ENCODE measurements around the gene SAT2.
"Not testable (repeated sequence)": the region's sequence is repeated elsewhere in the genome, so short reads cannot be mapped to it uniquely, and the experiment has no call there.

The SAT2 gene

GRCh38 chr17:7633093-7633492 lies 5.5 kb upstream of the SAT2 start:
- DNase-seq, result no peak

GRCh38 chr17:7632492-7632894 lies 4.9 kb upstream of the SAT2 start:
- peak; percentile 12 for DNase-seq

GRCh38 chr17:7631398-7632380 lies 4.1 kb upstream of the SAT2 start:
- DNase-seq, result no peak

- no peak for DNase-seq
These were observed 2.4 kb upstream of the SAT2 start, which contains the start of gene SHBG for GRCh38 chr17:7629939-7630571. Gene SHBG (plus strand): TSS chr17:7630135. CDS start chr17:7630173, 38 bp downstream.

- no peak for DNase-seq
These were observed 718 bp downstream of the SAT2 start for GRCh38 chr17:7626956-7627249.

- DNase-seq, result no peak
These were observed 1.3 kb downstream of the SAT2 start for GRCh38 chr17:7626307-7626706.

- not testable (repeated sequence) for DNase-seq
These were observed 1.9 kb downstream of the SAT2 start for GRCh38 chr17:7625749-7626148.

GRCh38 chr17:7623661-7624060 lies 4.0 kb downstream of the SAT2 start:
- no peak for DNase-seq

- DNase-seq, result no peak
These were observed 6.8 kb downstream of the SAT2 start for GRCh38 chr17:7620835-7621234.

- no peak for DNase-seq
These were observed 9.0 kb downstream of the SAT2 start for GRCh38 chr17:7618608-7619007.

GRCh38 chr17:7615265-7615747 lies 12.3 kb downstream of the SAT2 start:
- DNase-seq, result no peak

- DNase-seq, result peak; percentile 97
These were observed 13.0 kb downstream of the SAT2 start, which contains the start of gene FXR2 for GRCh38 chr17:7614425-7615264. Gene FXR2 (minus strand): TSS chr17:7614897. CDS start chr17:7614532, 365 bp downstream.

GRCh38 chr17:7613769-7614424 lies 13.7 kb downstream of the SAT2 start:
- DNase-seq, result no peak

- no peak for DNase-seq
These were observed 15.4 kb downstream of the SAT2 start for GRCh38 chr17:7612294-7612640.

GRCh38 chr17:7611635-7612293 lies 15.9 kb downstream of the SAT2 start:
- DNase-seq, result no peak

- DNase-seq, result no peak
These were observed 17.0 kb downstream of the SAT2 start for GRCh38 chr17:7610641-7611040.

GRCh38 chr17:7606280-7606679 lies 21.3 kb downstream of the SAT2 start:
- no peak for DNase-seq

GRCh38 chr17:7597561-7597960 lies 30.1 kb downstream of the SAT2 start:
- not testable (repeated sequence) for DNase-seq

GRCh38 chr17:7593296-7593695 lies 34.3 kb downstream of the SAT2 start:
- DNase-seq, result no peak

- DNase-seq, result no peak
These were observed 35.1 kb downstream of the SAT2 start for GRCh38 chr17:7592422-7593021.

- DNase-seq, result no peak
These were observed 36.0 kb downstream of the SAT2 start for GRCh38 chr17:7591596-7591995.

- DNase-seq, result no peak
These were observed 36.9 kb downstream of the SAT2 start for GRCh38 chr17:7590743-7591142.

Data from activated CD4-positive, alpha-beta T cell treated with anti-CD3 and anti-CD28 coated beads, Interleukin-2, amount 50 U/mL, for 1 hour (primary cell).